SH-SY5Y (cell line): ENCODE results near the gene FBXL14.

Source experiments
- GATA2 ChIP-seq: IDR thresholded peaks from 2 replicates; pipeline ENCODE4 v1.6.1; 2011; ENCODE audit warnings: mild to moderate bottlenecking, low read depth, low read length
- GATA3 ChIP-seq: IDR thresholded peaks from 2 replicates; pipeline ENCODE4 v1.6.1; 2011; ENCODE audit warnings: low read depth, mild to moderate bottlenecking, low read length, moderate library complexity

DNA sequence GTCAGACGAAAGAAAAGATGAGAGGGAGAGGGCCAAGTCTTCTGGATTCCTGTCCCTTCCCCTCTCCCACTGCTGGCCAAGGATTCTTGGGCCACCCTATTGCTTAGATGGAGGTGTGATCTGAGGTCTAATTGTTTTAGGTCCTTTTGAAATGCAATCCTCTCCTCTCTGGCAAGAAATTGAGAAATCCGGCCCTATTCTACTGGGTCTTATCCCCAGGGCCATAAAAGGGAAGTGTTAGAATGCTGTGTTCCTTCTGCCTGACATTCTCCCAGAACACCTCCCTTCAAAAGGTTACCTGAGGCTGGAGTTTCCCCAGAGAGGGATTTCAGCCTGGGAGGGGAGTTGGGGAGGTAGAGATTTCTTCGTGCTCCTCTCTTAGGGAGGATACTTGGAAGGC, 39.1 kb upstream of the FBXL14 start:
- no peak for TF ChIP-seq GATA2
- no peak for TF ChIP-seq GATA3
